Mucosa of rectum (tissue), 2 donors: ENCODE measurements around the gene NWD2.

Experiments used
- H3K27ac ChIP-seq, 2 donors: one replicate each; pipeline ENCODE4 v1.7.0; 2013; ENCODE audit warnings: inconsistent platforms in 2 of 2, low read depth in 2 of 2, low read length in 2 of 2
- H3K27me3 ChIP-seq, 2 donors: one replicate each; pipeline ENCODE4 v1.7.0; 2013; ENCODE audit warnings: low read length in 2 of 2; ENCODE audit not compliant: control insufficient read depth in 2 of 2, insufficient read depth in 2 of 2
- H3K36me3 ChIP-seq, 2 donors: one replicate each; pipeline ENCODE4 v1.7.0; 2013; ENCODE audit warnings: low read length in 2 of 2; ENCODE audit not compliant: control insufficient read depth in 2 of 2, insufficient read depth in 2 of 2
- H3K4me1 ChIP-seq, 2 donors: one replicate each; pipeline ENCODE4 v1.7.0; 2013; ENCODE audit warnings: low read length in 2 of 2, mild to moderate bottlenecking in 1 of 2; ENCODE audit not compliant: control insufficient read depth in 2 of 2, insufficient read depth in 2 of 2
- H3K4me3 ChIP-seq, 2 donors: one replicate each; pipeline ENCODE4 v1.7.0; 2013; ENCODE audit warnings: low read length in 2 of 2
- H3K9ac ChIP-seq, 2 donors: one replicate each; pipeline ENCODE4 v1.7.0; 2013; ENCODE audit warnings: low read length in 2 of 2, low read depth in 1 of 2, mild to moderate bottlenecking in 1 of 2
- H3K9me3 ChIP-seq, 2 donors: one replicate each; pipeline ENCODE4 v1.7.0; 2013; ENCODE audit warnings: low read length in 2 of 2; ENCODE audit not compliant: control insufficient read depth in 2 of 2
- donor health status: healthy.
- donor health status: Normal muscosa, but diverticular disease.

Gene NWD2

GRCh38 chr4:37279894-37280592 lies 35.5 kb downstream of the NWD2 start:
- Histone ChIP-seq H3K27me3 (no peaks in the 10 kb centered on the region), H3K36me3 (no peaks in the 10 kb centered on the region), H3K9ac (no peak overlapping the region), H3K4me3 (no peak overlapping the region), H3K27ac (no peak overlapping the region), H3K9me3 (peaks cover 0 to 2% of the 10 kb centered on the region in 2 donors), H3K4me1 (no peaks in the 10 kb centered on the region)

GRCh38 chr4:37299468-37299867 lies 54.9 kb downstream of the NWD2 start:
- Histone ChIP-seq H3K9ac (no peak overlapping the region), H3K27me3 (no peaks in the 10 kb centered on the region), H3K4me3 (no peak overlapping the region), H3K9me3 (no peaks in the 10 kb centered on the region), H3K27ac (no peak overlapping the region), H3K36me3 (no peaks in the 10 kb centered on the region), H3K4me1 (no peaks in the 10 kb centered on the region)

GRCh38 chr4:37304612-37305011 lies 60.1 kb downstream of the NWD2 start:
- no peak overlapping the region for H3K27ac ChIP-seq
- no peaks in the 10 kb centered on the region for H3K36me3 ChIP-seq
- no peaks in the 10 kb centered on the region for H3K9me3 ChIP-seq
- no peak overlapping the region for H3K9ac ChIP-seq
- H3K27me3 ChIP-seq = no peaks in the 10 kb centered on the region
- H3K4me1 ChIP-seq = no peaks in the 10 kb centered on the region
- H3K4me3 ChIP-seq = no peak overlapping the region

GRCh38 chr4:37305984-37306383 lies 61.4 kb downstream of the NWD2 start:
- Histone ChIP-seq H3K36me3 (no peaks in the 10 kb centered on the region), H3K9me3 (no peaks in the 10 kb centered on the region), H3K27ac (no peak overlapping the region), H3K27me3 (no peaks in the 10 kb centered on the region), H3K9ac (no peak overlapping the region), H3K4me1 (no peaks in the 10 kb centered on the region), H3K4me3 (no peak overlapping the region)

GRCh38 chr4:37317104-37317643 lies 72.6 kb downstream of the NWD2 start:
- no peaks in the 10 kb centered on the region for H3K27me3 ChIP-seq
- H3K4me3 ChIP-seq = no peak overlapping the region
- no peaks in the 10 kb centered on the region for H3K9me3 ChIP-seq
- H3K4me1 ChIP-seq = no peaks in the 10 kb centered on the region
- H3K27ac ChIP-seq = no peak overlapping the region
- no peak overlapping the region for H3K9ac ChIP-seq
- H3K36me3 ChIP-seq = no peaks in the 10 kb centered on the region

- H3K27ac ChIP-seq = no peak overlapping the region
- no peaks in the 10 kb centered on the region for H3K36me3 ChIP-seq
- no peak overlapping the region for H3K4me3 ChIP-seq
- H3K9me3 ChIP-seq = no peaks in the 10 kb centered on the region
- no peaks in the 10 kb centered on the region for H3K27me3 ChIP-seq
- no peak overlapping the region for H3K9ac ChIP-seq
- no peaks in the 10 kb centered on the region for H3K4me1 ChIP-seq
Observed at GRCh38 chr4:37320513-37321235, 76.1 kb downstream of the NWD2 start.

- H3K36me3 ChIP-seq = no peaks in the 10 kb centered on the region
- no peaks in the 10 kb centered on the region for H3K4me1 ChIP-seq
- no peak overlapping the region for H3K4me3 ChIP-seq
- H3K9me3 ChIP-seq = no peaks in the 10 kb centered on the region
- H3K9ac ChIP-seq = no peak overlapping the region
- no peaks in the 10 kb centered on the region for H3K27me3 ChIP-seq
- H3K27ac ChIP-seq = no peak overlapping the region
Observed at GRCh38 chr4:37322122-37322521, 77.6 kb downstream of the NWD2 start.

GRCh38 chr4:37324546-37324945 lies 80.0 kb downstream of the NWD2 start:
- Histone ChIP-seq H3K4me1 (no peaks in the 10 kb centered on the region), H3K4me3 (no peak overlapping the region), H3K27ac (no peak overlapping the region)

GRCh38 chr4:37326852-37327251 lies 82.3 kb downstream of the NWD2 start:
- no peaks in the 10 kb centered on the region for H3K36me3 ChIP-seq
- H3K27me3 ChIP-seq = no peaks in the 10 kb centered on the region
- H3K9ac ChIP-seq = no peak overlapping the region
- no peaks in the 10 kb centered on the region for H3K4me1 ChIP-seq
- no peak overlapping the region for H3K4me3 ChIP-seq
- no peaks in the 10 kb centered on the region for H3K9me3 ChIP-seq
- no peak overlapping the region for H3K27ac ChIP-seq

More at GRCh38 chr4:37324546-37324945, 80.0 kb downstream of the NWD2 start:
- Histone ChIP-seq H3K36me3 (no peaks in the 10 kb centered on the region), H3K9ac (no peak overlapping the region), H3K9me3 (no peaks in the 10 kb centered on the region), H3K27me3 (no peaks in the 10 kb centered on the region)

GRCh38 chr4:37338972-37339371 lies 94.4 kb downstream of the NWD2 start:
- no peak overlapping the region for H3K27ac ChIP-seq
- H3K4me3 ChIP-seq = no peak overlapping the region
- no peak overlapping the region for H3K9ac ChIP-seq
- H3K4me1 ChIP-seq = no peaks in the 10 kb centered on the region
- no peaks in the 10 kb centered on the region for H3K27me3 ChIP-seq
- H3K36me3 ChIP-seq = no peaks in the 10 kb centered on the region
- no peaks in the 10 kb centered on the region for H3K9me3 ChIP-seq
